Epithelial cell of esophagus (primary cell): ENCODE measurements around the gene TSPAN9.

ENCODE experiments used
- DNase-seq: peaks from one replicate; pipeline ENCODE4 v3.0.0; 2010; ENCODE audit warnings: low read depth
- H3K4me3 ChIP-seq: 2 replicates; pipeline ENCODE4 v1.5.1; 2011; ENCODE audit warnings: mild to moderate bottlenecking, low read length, control low read depth
- CTCF ChIP-seq: IDR thresholded peaks from 2 replicates; pipeline ENCODE4 v1.5.1; 2011; ENCODE audit warnings: low read depth, mild to moderate bottlenecking, low read length, control low read depth, inconsistent platforms; ENCODE audit not compliant: insufficient read depth; ENCODE audit errors: missing control alignments

TSPAN9 gene

DNA sequence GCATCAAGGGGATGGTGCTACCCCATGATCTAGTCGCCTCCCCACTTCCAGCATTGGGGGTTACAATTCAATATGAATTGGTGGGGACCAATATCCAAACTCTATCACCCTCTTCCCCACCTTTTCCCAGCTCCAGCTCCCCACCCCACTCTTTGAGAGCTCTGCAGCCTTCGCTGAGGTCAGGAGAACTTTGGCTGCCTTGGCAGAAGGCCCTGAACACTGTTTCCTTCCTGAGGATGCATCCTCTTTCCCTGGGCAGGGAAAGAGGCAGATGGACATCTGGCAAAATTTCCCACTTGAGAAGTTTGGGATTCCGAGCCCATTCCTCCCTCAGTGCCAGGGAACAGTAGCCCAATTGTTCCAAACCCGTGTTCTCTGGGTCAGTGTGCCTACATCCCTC is 169.1 kb downstream of the TSPAN9 start:
- no peak overlapping the region for H3K4me3 ChIP-seq
- DNase-seq: no peak
- no peak for TF ChIP-seq CTCF

DNA sequence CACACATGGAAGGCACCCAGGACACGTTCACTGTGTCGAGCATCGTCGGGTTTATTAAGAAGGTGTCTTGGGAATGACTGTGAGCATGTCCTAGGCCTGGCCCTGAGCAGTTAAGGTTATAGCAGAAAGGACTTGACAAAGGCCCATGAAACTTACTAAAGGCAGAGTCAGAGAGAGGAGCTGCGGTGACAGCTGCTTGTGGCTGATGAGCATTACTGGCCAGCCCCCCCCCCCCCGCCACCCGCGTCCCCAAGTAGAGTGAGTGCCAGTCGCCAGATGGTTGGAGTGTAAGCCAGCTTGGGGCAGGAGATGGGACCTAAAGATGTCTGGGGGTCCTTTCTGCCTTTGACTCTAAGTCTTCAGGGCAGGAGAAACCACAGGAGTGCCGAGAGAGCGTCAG is 169.9 kb downstream of the TSPAN9 start:
- no peak for TF ChIP-seq CTCF
- no peak for DNase-seq
- H3K4me3 ChIP-seq: no peak overlapping the region

DNA sequence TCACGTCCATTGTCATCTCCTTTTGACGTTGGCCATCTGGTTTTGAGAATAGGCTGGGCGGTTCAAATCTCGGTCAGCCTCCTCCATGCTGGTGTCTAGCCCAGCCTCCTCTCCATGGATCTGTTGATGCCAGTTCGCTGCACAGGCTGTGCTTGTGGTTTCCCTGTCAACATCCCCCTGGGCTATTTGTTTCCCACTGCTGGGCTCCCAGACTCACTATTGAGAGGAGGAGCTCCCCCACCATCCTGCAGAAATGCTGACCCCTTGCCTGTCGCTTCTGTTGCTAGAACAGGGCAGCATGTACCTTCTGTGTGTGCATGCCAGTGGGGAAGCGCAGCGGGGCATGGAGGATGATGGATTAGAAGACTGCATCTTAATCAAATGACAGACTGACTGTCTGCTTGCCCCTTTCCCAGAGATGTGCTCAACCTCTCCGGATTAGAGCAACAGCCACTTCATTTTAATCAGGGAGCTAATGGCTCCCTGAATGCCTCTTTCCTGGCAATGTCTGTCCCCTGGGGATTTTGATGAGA is 170.5 kb downstream of the TSPAN9 start:
- no peak for DNase-seq
- no peak for TF ChIP-seq CTCF
- H3K4me3 ChIP-seq: no peak overlapping the region

GRCh38 chr12:3249081-3249800 is 172.1 kb downstream of the TSPAN9 start:
- no peak overlapping the region for H3K4me3 ChIP-seq
- no peak for TF ChIP-seq CTCF
- no peak for DNase-seq

GRCh38 chr12:3250034-3250433 is 172.9 kb downstream of the TSPAN9 start:
- TF ChIP-seq CTCF: no peak
- H3K4me3 ChIP-seq: no peak overlapping the region
- DNase-seq: no peak

DNA sequence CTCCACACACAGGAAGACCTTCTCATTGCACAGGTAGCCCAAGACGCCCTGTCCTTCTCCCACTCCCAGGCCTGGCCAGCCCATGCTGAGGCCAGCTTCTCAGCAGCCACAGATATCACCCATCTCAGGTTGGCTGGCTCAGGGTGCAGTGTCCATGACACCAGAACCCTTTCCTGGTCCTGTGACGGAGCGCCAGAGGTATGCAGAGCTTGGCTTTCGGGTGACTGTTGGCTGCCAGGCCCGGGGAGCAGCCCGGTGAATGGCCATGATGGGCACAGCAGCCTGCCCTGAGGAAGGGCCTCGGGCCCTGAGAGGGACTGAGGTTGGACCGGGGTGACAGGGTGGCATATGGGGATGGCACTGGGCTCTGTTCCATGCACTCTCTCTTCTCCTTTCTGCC is 173.4 kb downstream of the TSPAN9 start:
- no peak overlapping the region for H3K4me3 ChIP-seq
- DNase-seq: no peak
- no peak for TF ChIP-seq CTCF

DNA sequence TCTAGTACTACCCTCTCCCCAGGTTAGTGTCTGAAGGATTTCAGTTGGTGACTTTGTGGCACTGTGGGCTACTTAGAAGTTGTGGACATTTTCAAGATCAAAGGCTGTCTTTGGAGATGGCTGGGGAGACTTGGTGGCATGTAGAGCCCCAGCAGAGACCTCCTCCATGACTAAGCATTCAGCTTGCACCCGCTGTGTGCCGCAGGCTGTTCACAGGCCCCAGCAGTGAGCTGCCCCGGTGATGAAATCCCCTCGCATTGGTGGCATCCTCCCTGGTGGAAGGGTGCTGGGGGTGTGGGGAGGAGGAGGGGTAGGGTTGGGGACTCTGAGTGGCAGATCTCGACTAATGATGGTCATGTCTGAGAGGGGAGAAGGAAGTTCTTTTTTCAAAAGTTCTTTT is 173.9 kb downstream of the TSPAN9 start:
- no peak for TF ChIP-seq CTCF
- no peak for DNase-seq
- no peak overlapping the region for H3K4me3 ChIP-seq
